OCI-LY3 (cell line): Measurements from ENCODE around the gene ATG7.
"Not testable (repeated sequence)": the region's sequence is repeated elsewhere in the genome, so short reads cannot be mapped to it uniquely, and the experiment has no call there.

Source experiments
- H2AFZ ChIP-seq: fragments of 200-600, 300-600 bp; shearing (Covaris generic); 2 replicates; pipeline ENCODE4 v1.6.0; 2014; ENCODE audit warnings: antibody characterized with exemption, low read depth, low read length
- H3K27ac ChIP-seq: fragments of 200-600, 300-600 bp; sonication (generic); 2 replicates; pipeline ENCODE4 v1.5.1; 2014; ENCODE audit warnings: mild to moderate bottlenecking, low read length, moderate library complexity, mixed read lengths
- H3K27me3 ChIP-seq: fragments of 200-600, 300-600 bp; sonication (generic); 2 replicates; pipeline ENCODE4 v1.6.1; 2014; ENCODE audit warnings: low read depth, low read length, mixed read lengths
- H3K36me3 ChIP-seq: fragments of 200-600, 300-600 bp; sonication (generic); replicated peaks from 2 replicates; pipeline ENCODE3; 2014; ENCODE audit warnings: low read depth, low read length, mixed read lengths
- H3K4me1 ChIP-seq: fragments of 300-600, 200-600 bp; sonication (generic); 2 replicates; pipeline ENCODE4 v1.6.1; 2014; ENCODE audit warnings: low read length, mixed read lengths
- H3K4me2 ChIP-seq: fragments of 200-600, 300-600 bp; sonication (generic); 2 replicates; pipeline ENCODE4 v1.6.1; 2014; ENCODE audit warnings: low read length, mixed read lengths
- H3K4me3 ChIP-seq: fragments of 300-600, 200-600 bp; sonication (generic); 2 replicates; pipeline ENCODE4 v1.5.1; 2014; ENCODE audit warnings: antibody characterized with exemption, mild to moderate bottlenecking, low read length, moderate library complexity
- H3K79me2 ChIP-seq: fragments of 300-600, 200-600 bp; shearing (Covaris generic); 2 replicates; pipeline ENCODE4 v1.6.1; 2014; ENCODE audit warnings: mild to moderate bottlenecking, low read length, mixed read lengths
- H3K9ac ChIP-seq: fragments of 300-600, 200-600 bp; shearing (Covaris generic); 2 replicates; pipeline ENCODE4 v1.6.0; 2014; ENCODE audit warnings: mild to moderate bottlenecking, low read length, moderate library complexity
- H3K9me3 ChIP-seq: fragments of 200-600, 300-600 bp; shearing (Covaris generic); 2 replicates; pipeline ENCODE4 v1.6.1; 2014; ENCODE audit warnings: low read length, mixed read lengths; ENCODE audit not compliant: insufficient read depth
- H4K20me1 ChIP-seq: fragments of 200-600, 300-600 bp; sonication (generic); 2 replicates; pipeline ENCODE4 v1.6.1; 2016; ENCODE audit warnings: low read length, mixed read lengths; ENCODE audit not compliant: insufficient read depth
- EZH2phosphoT487 ChIP-seq: fragments of 200-600 bp; shearing (Covaris generic); IDR thresholded peaks from 2 replicates; pipeline ENCODE4 v1.6.1; 2018; ENCODE audit warnings: antibody characterized with exemption, mixed run types, low read depth
- TF ChIP-seq, protein P1 (sequence below): fragments of 200-600, 300-600 bp; sonication (generic); IDR thresholded peaks from 2 replicates; pipeline ENCODE4 v1.5.1; 2014; ENCODE audit warnings: antibody characterized with exemption, low read length, low read depth

The ATG7 gene

DNA sequence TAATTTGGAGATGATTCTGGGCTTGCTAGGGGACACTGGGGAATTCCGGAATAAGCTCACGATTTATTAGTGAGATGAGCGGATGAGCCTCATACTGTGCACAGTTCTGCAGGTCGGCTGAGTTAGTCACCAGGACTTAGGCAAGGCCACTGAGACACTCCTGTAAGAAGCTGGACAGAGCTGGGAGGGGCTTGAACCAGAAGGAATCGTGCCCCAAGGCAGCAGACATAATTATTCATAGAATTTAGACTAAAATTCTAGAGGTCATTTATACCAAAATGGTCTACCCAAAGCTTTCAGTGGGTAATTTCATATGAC is 250.2 kb downstream of the ATG7 start:
- TF ChIP-seq, protein P1, sequence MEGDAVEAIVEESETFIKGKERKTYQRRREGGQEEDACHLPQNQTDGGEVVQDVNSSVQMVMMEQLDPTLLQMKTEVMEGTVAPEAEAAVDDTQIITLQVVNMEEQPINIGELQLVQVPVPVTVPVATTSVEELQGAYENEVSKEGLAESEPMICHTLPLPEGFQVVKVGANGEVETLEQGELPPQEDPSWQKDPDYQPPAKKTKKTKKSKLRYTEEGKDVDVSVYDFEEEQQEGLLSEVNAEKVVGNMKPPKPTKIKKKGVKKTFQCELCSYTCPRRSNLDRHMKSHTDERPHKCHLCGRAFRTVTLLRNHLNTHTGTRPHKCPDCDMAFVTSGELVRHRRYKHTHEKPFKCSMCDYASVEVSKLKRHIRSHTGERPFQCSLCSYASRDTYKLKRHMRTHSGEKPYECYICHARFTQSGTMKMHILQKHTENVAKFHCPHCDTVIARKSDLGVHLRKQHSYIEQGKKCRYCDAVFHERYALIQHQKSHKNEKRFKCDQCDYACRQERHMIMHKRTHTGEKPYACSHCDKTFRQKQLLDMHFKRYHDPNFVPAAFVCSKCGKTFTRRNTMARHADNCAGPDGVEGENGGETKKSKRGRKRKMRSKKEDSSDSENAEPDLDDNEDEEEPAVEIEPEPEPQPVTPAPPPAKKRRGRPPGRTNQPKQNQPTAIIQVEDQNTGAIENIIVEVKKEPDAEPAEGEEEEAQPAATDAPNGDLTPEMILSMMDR = no peak
- no peak for TF ChIP-seq EZH2phosphoT487
- Histone ChIP-seq H3K79me2 (no peaks in the 10 kb centered on the region), H3K4me2 (no peak overlapping the region), H3K9ac (no peak overlapping the region), H3K27ac (no peak overlapping the region), H4K20me1 (no peaks in the 10 kb centered on the region), H3K36me3 (no peaks in the 10 kb centered on the region), H2AFZ (no peak overlapping the region), H3K27me3 (no peaks in the 10 kb centered on the region), H3K4me1 (no peaks in the 10 kb centered on the region), H3K9me3 (no peaks in the 10 kb centered on the region), H3K4me3 (no peak overlapping the region)

DNA sequence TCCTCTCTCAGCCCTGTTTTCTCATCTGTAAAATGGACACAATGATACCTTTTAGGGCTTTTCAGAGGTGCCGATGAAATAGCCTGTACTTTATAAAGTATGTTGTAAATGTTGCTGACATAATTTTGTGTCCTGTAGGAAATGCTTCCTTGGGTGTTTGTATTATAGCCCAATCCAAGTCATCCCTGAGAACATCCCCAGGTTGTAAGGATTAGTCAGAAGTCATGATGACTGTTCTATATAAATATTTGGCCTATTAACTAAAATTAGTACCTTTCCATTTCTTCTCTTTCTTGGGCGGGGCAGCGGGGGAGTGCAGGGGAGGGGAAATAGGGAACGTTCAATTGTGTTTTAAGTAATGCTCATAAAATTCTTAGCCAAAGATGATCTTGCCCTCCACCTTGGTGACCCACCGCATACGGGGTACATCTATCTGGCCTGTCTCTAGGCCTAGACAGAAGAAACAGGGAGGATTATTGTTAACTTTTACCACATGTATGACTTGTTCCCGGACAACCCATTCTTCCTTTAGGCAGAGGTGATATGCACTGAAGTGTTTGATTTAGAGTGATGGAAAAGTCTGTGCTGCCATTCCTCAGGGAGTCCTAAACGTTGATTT is 250.9 kb downstream of the ATG7 start:
- H3K27ac ChIP-seq = no peak overlapping the region

DNA sequence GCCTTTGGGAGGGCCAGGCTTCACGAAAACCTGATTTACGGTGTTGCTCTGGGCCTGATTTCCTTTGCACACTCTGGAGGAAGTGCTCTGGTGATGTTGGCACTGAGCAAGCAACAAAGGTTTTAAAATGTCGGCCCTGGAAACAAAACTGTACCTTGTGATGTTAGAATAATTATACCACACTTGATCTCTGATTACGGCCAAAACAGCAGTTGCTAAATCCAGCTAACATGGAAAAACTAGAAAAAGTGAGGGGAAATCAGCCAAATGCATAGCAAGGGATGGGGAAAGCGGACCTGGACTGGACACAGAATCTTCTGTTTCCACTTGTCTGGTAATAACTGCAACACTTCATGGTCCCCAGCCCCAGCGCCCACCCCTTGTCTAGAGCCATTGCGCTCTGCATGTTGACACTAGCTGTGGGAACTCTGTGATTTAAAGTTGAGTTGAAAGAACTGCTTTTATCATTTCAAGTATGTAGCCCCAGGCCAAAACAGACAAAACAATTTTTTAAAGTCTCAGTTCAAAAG is 251.4 kb downstream of the ATG7 start:
- TF ChIP-seq EZH2phosphoT487 = no peak
- TF ChIP-seq, protein P1 = no peak
- no peaks in the 10 kb centered on the region for H4K20me1 ChIP-seq
- H3K36me3 ChIP-seq = no peaks in the 10 kb centered on the region
- H3K4me3 ChIP-seq = no peak overlapping the region
- no peaks in the 10 kb centered on the region for H3K27me3 ChIP-seq
- no peaks in the 10 kb centered on the region for H3K4me1 ChIP-seq
- H3K9ac ChIP-seq = no peak overlapping the region
- H3K4me2 ChIP-seq = no peak overlapping the region
- no peaks in the 10 kb centered on the region for H3K79me2 ChIP-seq
- H3K27ac ChIP-seq = no peak overlapping the region
- H2AFZ ChIP-seq = no peak overlapping the region
- no peaks in the 10 kb centered on the region for H3K9me3 ChIP-seq

More for the DNA sequence above, 250.9 kb downstream of the ATG7 start:
- TF ChIP-seq, protein P1 = no peak
- TF ChIP-seq EZH2phosphoT487 = no peak
- H4K20me1 ChIP-seq = no peaks in the 10 kb centered on the region
- H3K9ac ChIP-seq = no peak overlapping the region
- H3K27me3 ChIP-seq = no peaks in the 10 kb centered on the region
- no peaks in the 10 kb centered on the region for H3K9me3 ChIP-seq
- no peak overlapping the region for H3K4me3 ChIP-seq
- no peak overlapping the region for H3K4me2 ChIP-seq
- H3K36me3 ChIP-seq = no peaks in the 10 kb centered on the region
- H3K4me1 ChIP-seq = no peaks in the 10 kb centered on the region
- H2AFZ ChIP-seq = no peak overlapping the region
- no peaks in the 10 kb centered on the region for H3K79me2 ChIP-seq

DNA sequence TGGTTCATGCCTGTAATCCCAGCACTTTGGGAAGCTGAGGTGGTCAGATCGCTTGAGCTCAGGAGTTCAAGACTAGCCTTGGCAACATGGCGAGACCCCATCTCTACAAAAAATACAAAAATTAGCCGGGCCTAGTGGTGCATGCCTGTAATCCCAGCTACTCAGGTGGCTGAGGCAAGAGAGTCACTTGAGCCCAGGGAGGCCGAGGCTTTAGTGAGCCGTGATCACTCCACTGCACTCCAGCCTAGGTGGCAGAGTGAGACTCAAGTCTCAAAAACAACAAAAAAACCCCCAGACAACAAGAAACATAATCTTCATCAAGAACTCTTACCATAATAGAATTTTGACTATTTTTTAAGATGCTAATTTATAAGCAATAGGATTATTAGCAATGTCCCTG is 253.9 kb downstream of the ATG7 start:
- not testable (repeated sequence) for H2AFZ ChIP-seq, H3K27ac ChIP-seq, H4K20me1 ChIP-seq

More for the DNA sequence above, 253.9 kb downstream of the ATG7 start:
- not testable (repeated sequence) for H3K36me3 ChIP-seq, H3K9me3 ChIP-seq, H3K4me3 ChIP-seq, H3K4me1 ChIP-seq, H3K4me2 ChIP-seq, H3K79me2 ChIP-seq, H3K27me3 ChIP-seq, H3K9ac ChIP-seq
